ENCODE measurements around the gene DR1.

The DR1 gene

GRCh38 chr1:93345633-93346420 is at the start of gene DR1:
Gene DR1, plus strand, starts transcription at chr1:93345907. Its CDS starts 739 bp downstream, at chr1:93346646.
- peak; percentile 86 for DNase-seq

GRCh38 chr1:93296555-93297154 is 49.1 kb upstream of the DR1 start:
- DNase-seq, result no peak

DNA sequence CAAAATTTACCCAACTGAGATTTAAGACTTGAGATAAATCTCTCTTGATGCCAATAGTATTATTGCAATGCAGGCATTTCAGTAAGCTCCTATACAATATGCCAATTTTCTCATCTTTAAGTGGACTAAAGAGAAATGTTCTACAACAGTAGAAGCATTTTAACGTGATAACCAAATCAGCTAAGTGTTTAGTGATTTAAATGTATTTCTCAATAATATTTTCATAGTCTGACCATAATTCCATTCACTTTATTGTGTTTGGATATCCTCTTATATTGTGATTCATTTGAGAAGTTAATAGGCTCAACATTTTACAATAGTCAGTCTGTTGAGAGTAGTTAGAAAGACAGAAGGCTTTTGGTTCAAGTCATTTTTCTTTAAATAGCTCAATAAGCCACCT is 44.6 kb upstream of the DR1 start:
- DNase-seq, result no peak

DNA sequence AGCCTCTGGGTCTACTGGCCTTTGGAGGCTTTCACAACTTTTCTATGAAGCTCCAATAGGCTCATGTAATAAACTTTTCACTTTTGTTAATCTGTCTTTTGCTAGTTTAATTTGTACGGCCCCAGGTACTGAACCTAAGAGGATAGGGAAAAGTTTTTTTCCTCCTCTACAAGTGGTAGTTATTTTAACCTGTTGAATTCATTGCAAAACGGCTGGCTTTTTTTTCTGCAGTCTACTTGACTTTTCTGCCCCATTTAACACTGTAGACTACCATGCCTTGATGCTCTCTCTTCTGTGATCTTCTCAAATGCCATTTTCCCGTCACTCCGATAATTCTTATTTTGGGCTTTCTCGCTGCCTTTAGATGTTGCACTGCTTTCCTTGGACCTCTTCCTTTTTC is 43.6 kb upstream of the DR1 start:
- no peak for DNase-seq

DNA sequence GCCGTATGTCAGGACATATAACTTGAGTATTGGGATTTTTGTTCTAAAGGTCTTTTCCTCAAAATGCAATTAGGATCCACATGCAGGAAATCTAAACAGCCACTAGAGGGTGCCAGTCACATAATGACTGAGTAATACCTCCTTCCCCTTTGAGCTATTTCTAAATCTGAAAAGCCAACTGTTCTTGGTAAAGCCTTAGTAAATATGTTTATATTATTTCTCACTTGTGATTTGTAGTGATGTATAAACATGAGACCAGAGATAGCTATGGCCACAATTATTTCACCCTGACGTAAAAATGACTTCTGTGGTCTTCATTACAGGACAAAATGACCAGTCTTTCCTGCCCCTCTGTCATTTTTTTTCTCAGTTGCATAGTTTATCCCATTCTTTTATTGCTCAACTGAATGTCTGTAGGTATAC is 41.0 kb upstream of the DR1 start:
- peak; percentile 44 for DNase-seq

- DNase-seq, result no peak
These were observed 38.8 kb upstream of the DR1 start for GRCh38 chr1:93306920-93307319.

DNA sequence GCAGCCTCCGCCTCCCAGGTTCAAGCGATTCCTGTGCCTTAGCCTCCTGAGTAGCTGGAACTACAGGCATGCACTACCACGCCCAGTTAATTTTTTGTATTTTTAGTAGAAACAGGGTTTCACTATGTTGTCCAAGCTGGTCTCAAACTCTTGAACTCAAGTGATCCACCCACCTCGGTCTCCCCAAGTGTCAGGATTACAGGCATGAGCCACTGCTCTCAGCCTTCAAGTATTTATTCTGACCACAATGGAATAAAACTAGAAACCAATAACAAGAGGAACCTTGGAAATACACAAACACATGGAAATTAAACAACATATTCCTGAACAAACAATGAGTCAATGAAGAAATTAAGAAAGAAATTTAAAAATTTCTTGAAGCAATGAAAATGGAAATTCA is 32.7 kb upstream of the DR1 start:
- no peak for DNase-seq

DNA sequence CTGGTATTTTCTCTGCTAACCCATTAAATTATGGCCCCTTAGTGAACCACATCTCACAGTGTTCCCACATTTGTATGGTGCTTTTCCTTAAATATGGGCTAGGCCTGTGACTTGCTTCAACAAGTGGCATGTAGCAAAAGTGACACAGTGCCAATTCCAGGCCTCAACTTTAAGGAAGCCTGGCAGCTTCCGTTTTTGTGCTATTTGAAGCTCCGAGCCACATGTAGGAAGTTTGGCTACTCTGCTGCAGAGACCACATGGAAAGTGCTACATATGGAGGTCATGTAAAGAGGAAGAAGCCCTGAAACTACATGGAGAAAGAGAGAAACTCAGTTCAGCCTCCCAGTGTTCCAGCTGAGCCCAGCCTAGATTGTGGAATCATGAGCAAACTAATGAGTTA is 28.5 kb upstream of the DR1 start:
- DNase-seq, result no peak

DNA sequence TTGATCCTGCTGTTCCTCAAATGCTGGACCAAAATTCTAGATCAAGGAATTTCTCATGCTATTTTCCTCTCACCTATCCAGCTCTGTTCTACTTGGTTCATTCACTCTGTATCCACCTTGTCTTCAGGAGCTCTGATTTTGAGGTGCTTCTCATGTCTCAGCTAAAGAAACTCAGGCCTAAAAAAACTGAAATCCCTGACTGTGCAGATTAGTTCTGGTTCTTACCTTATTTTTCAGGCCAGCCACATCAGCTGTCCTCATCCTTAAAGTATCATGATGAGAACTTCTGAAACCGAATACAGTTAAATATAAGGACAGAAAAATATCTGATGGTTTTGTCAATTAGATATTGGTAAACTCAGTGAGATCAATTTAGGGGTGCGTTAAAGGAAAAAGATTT is 27.8 kb upstream of the DR1 start:
- DNase-seq, result no peak

- no peak for DNase-seq
These were observed 24.0 kb upstream of the DR1 start for GRCh38 chr1:93321720-93322119.

DNA sequence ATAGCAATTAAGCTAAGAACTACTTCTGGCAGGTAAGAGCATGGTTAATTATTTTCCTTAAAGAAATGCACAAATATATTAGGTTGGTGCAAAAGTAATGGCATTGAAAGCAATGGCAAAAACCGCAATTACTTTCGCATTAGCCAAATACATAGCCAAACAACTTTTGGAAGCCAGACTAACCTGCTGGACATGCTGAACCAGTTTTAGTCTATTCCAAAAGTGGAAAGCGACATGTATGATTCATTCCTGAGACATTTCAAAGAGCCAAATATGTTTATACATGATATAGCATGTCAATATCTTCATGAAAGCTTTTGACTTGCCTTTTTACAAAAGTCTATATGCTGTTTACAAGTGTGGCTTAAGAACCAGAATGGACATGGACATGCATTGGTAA is 23.4 kb upstream of the DR1 start:
- DNase-seq, result no peak

GRCh38 chr1:93323185-93323820 is 22.4 kb upstream of the DR1 start:
- no peak for DNase-seq

DNA sequence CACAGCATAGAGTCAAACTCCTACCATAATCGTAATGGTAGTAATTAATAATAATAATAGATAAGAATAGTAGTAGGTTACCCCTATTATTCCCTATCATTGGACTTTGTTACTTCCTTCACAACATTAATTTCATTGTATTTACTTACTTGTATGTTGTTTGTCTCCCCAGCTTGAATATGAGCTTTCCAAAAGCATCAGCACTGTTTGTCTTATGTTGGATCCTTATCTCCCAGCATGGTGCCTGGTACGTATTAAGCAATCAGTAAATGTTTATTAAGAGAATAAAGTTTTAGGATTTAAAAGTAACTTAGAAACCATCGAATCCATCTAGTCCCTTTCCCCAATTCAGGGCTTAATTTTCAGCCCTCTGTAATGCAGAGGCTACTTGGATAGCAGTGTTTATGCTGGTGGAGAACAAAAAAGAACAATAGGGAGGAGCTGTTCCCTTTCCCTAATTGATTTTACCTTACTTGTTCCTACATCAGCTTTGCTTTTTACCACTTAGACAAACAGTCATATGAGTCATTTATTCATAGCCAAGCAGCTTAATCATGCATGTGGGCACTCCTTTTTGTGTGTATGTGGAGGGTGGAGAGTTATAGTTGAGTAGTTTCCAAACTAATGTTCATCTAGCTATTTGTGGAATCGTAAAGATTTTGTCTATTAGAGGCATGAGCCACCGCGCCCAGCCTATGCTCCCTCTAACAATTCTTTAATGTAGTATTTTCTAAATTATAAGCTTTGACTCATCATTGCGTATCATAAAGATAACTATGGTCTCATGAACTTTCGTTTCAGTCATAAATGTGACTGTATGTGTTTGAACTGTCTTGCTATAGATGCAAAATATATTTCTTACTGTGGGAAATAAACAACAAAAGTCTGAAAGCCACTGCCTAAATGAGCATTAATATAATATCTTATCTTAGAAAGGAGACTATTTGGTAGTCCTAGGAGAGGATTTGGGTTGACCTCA is 20.9 kb upstream of the DR1 start:
- peak; percentile 34 for DNase-seq

DNA sequence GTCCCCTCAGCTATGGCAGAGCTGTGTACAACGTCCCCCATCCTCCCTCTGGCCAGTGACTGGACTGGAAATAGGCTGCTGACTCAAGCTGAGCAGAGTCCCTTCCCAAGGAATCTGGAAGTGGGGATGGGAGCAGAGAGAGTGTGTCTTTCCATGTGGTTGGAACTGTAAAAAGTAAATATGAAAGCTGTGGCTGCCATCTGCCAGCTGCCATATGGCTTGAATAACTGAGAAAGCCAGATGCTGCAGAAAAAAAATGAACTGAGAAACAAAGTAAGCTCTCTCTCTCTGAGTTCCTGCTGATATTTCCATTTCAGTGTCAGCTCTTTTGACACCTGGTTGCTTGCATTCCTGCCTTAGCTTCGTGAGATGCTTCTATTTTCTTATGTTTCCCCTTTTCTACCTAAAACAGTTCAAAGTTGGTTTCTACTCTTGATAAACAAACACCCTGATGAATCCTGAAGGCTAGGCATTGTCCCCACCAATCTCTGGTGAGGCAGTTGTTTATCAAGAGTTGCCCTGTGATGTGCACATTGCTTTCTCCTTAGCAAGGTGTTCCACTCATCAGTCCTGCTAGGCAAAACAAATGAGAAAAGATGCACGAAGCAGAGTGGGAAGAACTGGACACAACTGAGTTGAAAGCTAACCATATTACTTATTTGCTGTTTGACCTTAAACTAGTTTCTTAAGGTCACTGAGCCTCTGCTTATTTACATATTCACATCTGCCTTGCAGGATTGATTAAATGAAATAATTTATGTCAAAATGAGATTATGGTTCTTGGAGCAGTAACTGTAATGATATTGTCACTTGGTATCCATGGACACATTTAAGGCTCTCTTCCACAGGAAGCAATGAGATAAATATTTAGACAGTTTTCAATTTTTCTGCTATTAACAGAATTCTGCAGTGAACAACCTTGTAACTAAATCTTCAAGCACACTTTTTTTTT is 16.6 kb upstream of the DR1 start:
- DNase-seq, result no peak

GRCh38 chr1:93330196-93330595 is 15.5 kb upstream of the DR1 start:
- DNase-seq, result no peak

- no peak for DNase-seq
These were observed 15.1 kb upstream of the DR1 start for GRCh38 chr1:93330617-93331016.

DNA sequence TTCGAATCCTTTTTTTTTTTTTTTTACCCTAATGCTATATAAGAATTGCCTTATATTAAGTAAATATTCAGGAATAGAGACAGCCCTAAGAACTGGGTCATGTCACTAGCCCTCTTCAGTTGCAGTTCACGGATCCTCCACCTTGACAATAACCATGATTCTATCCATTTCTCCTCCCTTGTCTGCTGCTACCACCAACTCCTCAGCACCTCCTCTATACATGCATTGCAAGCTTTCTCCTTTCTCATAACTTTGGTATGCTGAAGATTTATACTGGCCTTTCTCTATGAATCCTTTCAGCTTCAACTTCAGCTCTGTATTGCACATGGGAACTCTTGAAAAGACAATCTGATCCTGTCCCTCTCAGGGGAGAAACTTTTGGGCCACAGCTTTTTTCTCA is 14.3 kb upstream of the DR1 start:
- no peak for DNase-seq

- no peak for DNase-seq
These were observed 13.3 kb upstream of the DR1 start for GRCh38 chr1:93332368-93332767.

DNA sequence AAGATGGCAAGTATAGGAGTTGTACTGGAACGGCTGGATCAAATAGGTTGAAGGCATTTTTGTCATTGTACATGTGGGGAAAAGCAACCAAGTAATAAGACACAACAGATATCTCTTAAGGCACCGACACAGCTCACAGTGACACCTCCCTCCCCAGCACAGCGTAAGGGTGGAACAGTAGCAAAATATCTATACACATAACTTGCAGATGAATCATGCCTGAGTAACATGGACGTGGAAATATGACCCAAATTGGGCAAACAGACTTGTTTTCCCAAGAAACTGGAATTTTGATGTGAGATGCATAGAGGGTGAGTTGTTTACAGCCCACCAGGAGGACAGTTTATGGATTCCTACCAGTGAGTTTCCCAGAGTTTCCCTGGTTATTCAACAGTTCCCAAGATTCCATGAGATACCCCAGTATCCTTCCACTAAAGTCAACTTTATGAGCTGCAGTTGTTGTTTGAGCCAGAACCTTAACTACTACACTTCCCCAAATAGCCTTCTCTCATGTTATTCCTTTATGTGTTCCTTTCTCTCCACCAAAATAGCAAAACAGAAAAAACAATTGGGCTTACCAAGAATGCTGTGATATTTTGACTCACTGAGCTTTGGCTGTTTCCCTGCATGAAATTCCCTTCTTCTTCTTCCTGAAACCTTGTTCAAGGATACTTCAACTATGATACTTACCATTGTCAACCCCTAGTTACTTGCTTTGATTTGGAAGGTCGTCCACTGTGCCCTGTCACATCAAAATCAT is 7.1 kb upstream of the DR1 start:
- no peak for DNase-seq

GRCh38 chr1:93339171-93339697 is 6.5 kb upstream of the DR1 start:
- DNase-seq, result no peak

DNA sequence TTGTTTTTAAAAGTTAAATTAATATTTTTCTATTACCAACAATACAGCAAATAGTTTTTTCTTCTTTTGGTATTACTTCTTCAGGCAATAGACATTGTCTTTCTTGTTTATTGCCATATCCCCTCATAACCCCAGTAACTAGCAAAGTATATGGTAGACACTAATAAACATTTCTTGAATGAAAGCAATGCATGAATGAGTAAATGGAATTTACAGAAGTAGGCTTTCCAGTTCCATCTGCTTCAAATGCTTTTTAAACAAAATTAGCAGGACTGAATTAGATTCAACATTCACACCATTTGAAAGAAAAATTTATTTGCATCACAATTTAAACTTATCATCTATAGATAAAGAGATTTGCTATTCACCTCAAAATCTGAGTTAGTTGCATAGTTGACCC is 5.6 kb upstream of the DR1 start:
- no peak for DNase-seq
